ENCODE data around the gene HAGH.

HAGH gene

GRCh38 chr16:1819611-1820010 is 7.0 kb downstream of the HAGH start:
- no peak for TF ChIP-seq CTCF (conservative IDR thresholded peaks at IDR 0.05; ENCODE audit: low read depth)
- ChIA-PET CTCF (no interaction called here), POLR2A (ENCODE audit: low non-redundant PET) (no interaction called here)
- no peak overlapping the region for H3K27ac ChIP-seq
- no peak for DNase-seq (ENCODE audit: low spot score)

GRCh38 chr16:1818873-1819525 is 7.6 kb downstream of the HAGH start:
- ChIA-PET POLR2A (ENCODE audit: low non-redundant PET) (no interaction called here), CTCF (no interaction called here)
- no peak for TF ChIP-seq CTCF (conservative IDR thresholded peaks at IDR 0.05; ENCODE audit: low read depth)
- no peak overlapping the region for H3K27ac ChIP-seq
- DNase-seq (ENCODE audit: low spot score), result no peak

GRCh38 chr16:1818204-1818872 is 8.3 kb downstream of the HAGH start:
- H3K27ac ChIP-seq, result no peak overlapping the region
- CTCF ChIA-PET, result no interaction called here
- DNase-seq (ENCODE audit: low spot score), result no peak
- TF ChIP-seq CTCF (conservative IDR thresholded peaks at IDR 0.05; ENCODE audit: low read depth), result no peak
- POLR2A ChIA-PET (ENCODE audit: low non-redundant PET), result no interaction called here

- DNase-seq (ENCODE audit: low spot score), result no peak
- ChIA-PET CTCF (no interaction called here), POLR2A (ENCODE audit: low non-redundant PET) (no interaction called here)
- H3K27ac ChIP-seq, result no peak overlapping the region
- TF ChIP-seq CTCF (conservative IDR thresholded peaks at IDR 0.05; ENCODE audit: low read depth), result no peak
Observed at GRCh38 chr16:1817716-1818115, 8.9 kb downstream of the HAGH start.

- no peak for DNase-seq (ENCODE audit: low spot score)
- no peak overlapping the region for H3K27ac ChIP-seq
- TF ChIP-seq CTCF (conservative IDR thresholded peaks at IDR 0.05; ENCODE audit: low read depth), result no peak
- ChIA-PET CTCF (no interaction called here), POLR2A (ENCODE audit: low non-redundant PET) (no interaction called here)
Observed at GRCh38 chr16:1817276-1817589, 9.4 kb downstream of the HAGH start.

GRCh38 chr16:1816396-1817275 is 10.0 kb downstream of the HAGH start:
- H3K27ac ChIP-seq, result no peak overlapping the region
- ChIA-PET CTCF (no interaction called here), POLR2A (ENCODE audit: low non-redundant PET) (interaction anchor here (0.5 kb wide), 1 partner anchor 26 kb away, joined by 4 read pairs; no protein-coding TSS in a partner anchor)
- DNase-seq (ENCODE audit: low spot score), result no peak
- no peak for TF ChIP-seq CTCF (conservative IDR thresholded peaks at IDR 0.05; ENCODE audit: low read depth)
